ENCODE measurements around the gene ARHGAP21. TPM values are rescaled to one million over a fixed set of nuclear protein-coding genes. Genes with fewer than 3 reads are reported as not detected.

Gene ARHGAP21
- polyA plus RNA-seq, 2 of the 4 experiments (the other 2 are of a cell fraction) = 30.5 to 84.4 TPM

- no peak for TF ChIP-seq JUNB (IDR thresholded peaks at IDR 0.05)
- TF ChIP-seq USF2 (IDR thresholded peaks at IDR 0.05) = no peak
These were observed 29.6 kb downstream of the ARHGAP21 start (continued) for GRCh38 chr10:24694086-24694485.

GRCh38 chr10:24690961-24691512 is 32.6 kb downstream of the ARHGAP21 start:
- CTCF ChIA-PET = no interaction called here
- Histone ChIP-seq H3K27ac (no peak overlapping the region), H3K4me1 (no peaks in the 10 kb centered on the region), H3K4me2 (no peak overlapping the region), H3K4me3 (no peak overlapping the region), H3K9me3 (no peaks in the 10 kb centered on the region)
- ATAC-seq (no peak), FAIRE-seq (no peak), DNase-seq (ENCODE audit: low read depth in 1 of 2, low spot score in 1 of 2) (no peak)
- WGBS (ENCODE audit: missing lambda C conversion rate) = 89% methylated on average over 4 of the region's 4 CpGs
- POLR2A ChIA-PET = no interaction called here
- TF ChIP-seq HMGXB4 (CRISPR knock-in tag; IDR thresholded peaks at IDR 0.05; ENCODE audit: borderline replicate concordance) = no peak

- H3K4me3 ChIP-seq = no peak overlapping the region
- no peak for TF ChIP-seq CHD4 (IDR thresholded peaks at IDR 0.05; ENCODE audit: borderline replicate concordance)
- TF ChIP-seq JUNB (IDR thresholded peaks at IDR 0.05) = no peak
- no peak for TF ChIP-seq E2F6 (IDR thresholded peaks at IDR 0.05; ENCODE audit: borderline replicate concordance, low read depth)
- no peak for TF ChIP-seq GATA3 (IDR thresholded peaks at IDR 0.05; ENCODE audit: borderline replicate concordance)
- no peak for TF ChIP-seq KDM1A (IDR thresholded peaks at IDR 0.05; ENCODE audit: low read depth)
- TF ChIP-seq RAD21 (conservative IDR thresholded peaks at IDR 0.05 in 1 of 2, IDR thresholded peaks at IDR 0.05 in 1 of 2) = no peak
- no peak for TF ChIP-seq SREBF2 (IDR thresholded peaks at IDR 0.05)
- TF ChIP-seq ATOH8 (CRISPR knock-in tag; IDR thresholded peaks at IDR 0.05; ENCODE audit: low read depth) = no peak
- TF ChIP-seq CBX8 (IDR thresholded peaks at IDR 0.05) = no peak
- no peak for TF ChIP-seq EP300 (IDR thresholded peaks at IDR 0.05)
- no peak for TF ChIP-seq MYC (IDR thresholded peaks at IDR 0.05; ENCODE audit: borderline replicate concordance, low read length)
- no peak for TF ChIP-seq CTCF (IDR thresholded peaks at IDR 0.05)
- TF ChIP-seq HOXB13 (CRISPR knock-in tag; IDR thresholded peaks at IDR 0.05; ENCODE audit: low read depth) = no peak
- no peak for TF ChIP-seq FOXS1 (CRISPR knock-in tag; IDR thresholded peaks at IDR 0.05)
- no peak for TF ChIP-seq USF2 (IDR thresholded peaks at IDR 0.05)
- 93% methylated on average over 4 of the region's 4 CpGs for WGBS (ENCODE audit: missing lambda C conversion rate)
- CTCF ChIA-PET = interaction anchor here (1.3 kb wide), 1 partner anchor 304 kb away, joined by 3 read pairs; no protein-coding TSS in a partner anchor
- H3K27ac ChIP-seq = no peak overlapping the region
- peaks cover 11% of the 10 kb centered on the region for H3K4me1 ChIP-seq
- no peak overlapping the region for H3K4me2 ChIP-seq
- FAIRE-seq (no peak), ATAC-seq (no peak), DNase-seq (ENCODE audit: low read depth in 1 of 2, low spot score in 1 of 2) (no peak)
- H3K9me3 ChIP-seq = no peaks in the 10 kb centered on the region
- POLR2A ChIA-PET = no interaction called here
These were observed 37.6 kb downstream of the ARHGAP21 start for GRCh38 chr10:24685958-24686540.

All from A549 (cell line).